ENCODE data around the gene BCL2L14. TPM values are rescaled to one million over a fixed set of nuclear protein-coding genes. Genes with fewer than 3 reads are reported as not detected.

The BCL2L14 gene
- total RNA-seq, 2 donors from 2014 or later, result 0.61 TPM; not detected in 1

DNA sequence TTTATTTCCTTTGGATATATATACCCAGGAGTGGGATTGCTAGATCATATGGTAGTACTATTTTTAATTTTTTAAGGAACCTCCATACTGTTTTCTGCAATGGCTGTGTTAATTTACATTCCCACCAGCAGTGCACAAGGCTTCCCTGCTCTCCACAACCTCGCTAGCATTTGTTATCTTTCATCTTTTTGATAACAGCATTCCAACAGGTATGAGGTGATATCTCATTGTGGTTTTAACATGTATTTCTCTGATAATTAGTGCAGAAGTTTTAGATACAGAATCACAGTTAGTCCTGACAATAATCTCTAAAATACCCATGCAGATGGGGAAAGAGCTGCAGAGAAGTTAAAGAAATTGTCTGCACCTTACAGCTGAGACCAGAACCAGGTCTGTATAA, 35.5 kb upstream of the BCL2L14 start:
- Mint-ChIP-seq H3K9me3 (no peaks in the 10 kb centered on the region), H3K36me3 (no peaks in the 10 kb centered on the region), H3K4me1 (ENCODE audit: low read depth in 2 of 2) (peaks cover 20 to 23% of the 10 kb centered on the region in 2 donors), H3K4me3 (no peak overlapping the region), H3K27me3 (peaks cover 17% of the 10 kb centered on the region in 2 donors), H3K27ac (no peak overlapping the region)
- no peak for DNase-seq (ENCODE audit: low spot score)
- no peak for ATAC-seq

DNA sequence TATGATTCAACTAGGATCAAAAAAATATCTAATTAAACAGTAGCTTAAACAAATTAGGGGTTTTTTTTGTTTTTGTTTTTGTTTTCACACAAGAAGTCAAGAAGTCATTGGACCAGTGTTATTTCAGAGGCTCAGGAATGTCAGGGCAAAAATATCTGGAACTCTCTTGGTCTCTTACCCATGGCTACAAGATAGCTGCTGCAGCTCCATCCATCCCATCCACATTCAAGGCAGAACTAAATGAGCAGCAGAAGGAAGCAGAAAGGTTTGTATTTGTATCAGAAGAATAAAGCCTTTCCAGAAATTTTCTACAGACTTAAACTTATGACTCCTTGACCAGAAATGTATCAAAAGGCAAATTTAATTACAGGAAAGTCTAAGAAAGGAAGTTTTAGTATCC, 33.8 kb upstream of the BCL2L14 start:
- H3K9me3 Mint-ChIP-seq, result no peaks in the 10 kb centered on the region
- H3K4me1 Mint-ChIP-seq (ENCODE audit: low read depth in 2 of 2), result peaks cover 16% of the 10 kb centered on the region in 2 donors
- no peak overlapping the region for H3K27ac Mint-ChIP-seq
- DNase-seq (ENCODE audit: low spot score) (no peak), ATAC-seq (no peak)
- H3K36me3 Mint-ChIP-seq, result no peaks in the 10 kb centered on the region
- H3K4me3 Mint-ChIP-seq, result no peak overlapping the region
- peaks cover 23 to 25% of the 10 kb centered on the region in 2 donors for H3K27me3 Mint-ChIP-seq

DNA sequence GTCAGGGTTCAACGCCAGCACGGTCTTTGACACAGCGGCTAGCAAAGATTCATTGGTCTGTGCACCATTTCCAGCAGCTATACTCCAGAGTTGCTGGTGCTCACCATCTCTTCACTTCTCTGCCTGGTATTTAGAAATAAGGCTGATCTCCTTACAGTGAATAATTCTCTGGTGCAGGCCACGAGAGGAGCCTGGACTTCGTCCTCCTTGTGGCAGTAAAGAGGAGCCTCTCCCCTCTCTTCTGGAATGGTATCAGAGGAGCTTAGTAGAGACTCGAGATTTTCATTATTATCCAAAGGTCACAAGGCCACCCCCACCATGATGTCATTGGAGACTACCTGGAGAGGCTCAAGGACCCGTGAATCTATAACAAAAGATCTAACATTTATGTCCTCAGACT, 30.8 kb upstream of the BCL2L14 start:
- DNase-seq (ENCODE audit: low spot score) (no peak), ATAC-seq (no peak)
- Mint-ChIP-seq H3K36me3 (no peaks in the 10 kb centered on the region), H3K4me3 (no peak overlapping the region), H3K27ac (no peak overlapping the region), H3K27me3 (peaks cover 28 to 29% of the 10 kb centered on the region in 2 donors), H3K9me3 (no peaks in the 10 kb centered on the region), H3K4me1 (ENCODE audit: low read depth in 2 of 2) (no peaks in the 10 kb centered on the region)

DNA sequence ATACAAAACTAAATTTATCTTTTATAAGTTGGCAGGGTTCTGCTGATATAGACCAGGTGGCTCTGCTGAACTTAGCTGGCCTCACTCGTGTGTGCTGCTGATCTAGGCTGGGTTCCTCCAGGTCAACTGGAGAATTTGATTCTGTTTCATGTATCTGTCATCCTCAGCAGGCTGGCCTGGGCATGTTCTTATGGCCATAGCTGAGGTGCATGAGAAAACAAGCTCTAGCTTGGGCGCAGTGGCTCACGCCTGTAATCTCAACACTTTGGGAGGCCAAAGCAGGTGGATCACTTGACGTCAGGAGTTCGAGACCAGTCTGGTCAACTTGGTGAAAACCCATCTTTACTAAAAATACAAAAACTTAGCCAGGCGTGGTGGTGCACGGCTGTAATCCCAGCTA, 24.3 kb upstream of the BCL2L14 start:
- Mint-ChIP-seq H3K27ac (no peak overlapping the region), H3K36me3 (no peaks in the 10 kb centered on the region), H3K9me3 (no peaks in the 10 kb centered on the region), H3K4me1 (ENCODE audit: low read depth in 2 of 2) (no peaks in the 10 kb centered on the region), H3K27me3 (peaks cover 6 to 10% of the 10 kb centered on the region in 2 donors), H3K4me3 (no peak overlapping the region)
- ATAC-seq, result no peak
- DNase-seq (ENCODE audit: low spot score), result no peak

DNA sequence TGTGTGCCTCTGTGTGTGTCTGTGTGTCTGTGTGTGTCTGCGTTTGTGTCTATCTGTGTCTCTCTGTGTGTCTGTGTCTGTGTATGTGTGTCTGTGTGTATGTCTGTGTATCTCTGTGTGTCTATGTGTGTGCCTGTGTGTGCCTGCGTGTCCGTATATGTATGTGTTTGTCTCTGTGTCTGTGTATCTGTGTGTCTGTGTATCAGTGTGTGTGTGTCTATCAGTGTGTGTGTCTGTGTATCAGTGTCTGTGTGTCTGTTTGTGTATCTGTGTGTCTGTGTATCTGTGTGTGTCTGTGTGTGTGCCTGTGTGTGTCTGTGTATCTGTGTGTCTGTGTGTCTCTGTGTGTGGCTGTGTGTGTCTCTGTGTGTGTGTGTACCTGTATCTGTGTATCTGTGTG, 23.1 kb upstream of the BCL2L14 start:
- ATAC-seq (peak in 1 of 2 donors; percentile 36), DNase-seq (ENCODE audit: low spot score) (no peak)
- no peaks in the 10 kb centered on the region for H3K36me3 Mint-ChIP-seq
- no peak overlapping the region for H3K27ac Mint-ChIP-seq
- H3K27me3 Mint-ChIP-seq, result peaks cover 4 to 8% of the 10 kb centered on the region in 2 donors
- H3K4me1 Mint-ChIP-seq (ENCODE audit: low read depth in 2 of 2), result no peaks in the 10 kb centered on the region
- H3K9me3 Mint-ChIP-seq, result no peaks in the 10 kb centered on the region
- no peak overlapping the region for H3K4me3 Mint-ChIP-seq

DNA sequence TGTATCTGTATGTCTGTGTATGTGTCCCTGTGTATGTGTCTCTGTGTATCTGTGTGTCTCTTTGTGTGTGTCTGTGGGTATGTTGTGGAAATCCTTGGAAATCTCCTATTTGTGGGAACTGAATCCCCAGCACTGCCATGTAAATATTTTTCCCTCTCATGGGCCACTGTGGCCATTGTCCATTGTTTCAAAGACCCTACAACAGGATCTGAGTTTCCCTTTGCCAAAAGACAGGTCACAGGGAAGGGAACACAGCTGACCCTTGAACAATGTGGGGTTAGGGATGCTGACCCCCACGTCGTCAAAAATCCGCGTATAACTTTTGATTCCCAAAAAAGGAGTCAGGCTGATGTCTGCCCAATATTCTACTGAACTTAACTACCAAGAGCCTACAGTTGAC, 22.5 kb upstream of the BCL2L14 start:
- H3K27me3 Mint-ChIP-seq, result peaks cover 4 to 8% of the 10 kb centered on the region in 2 donors
- H3K27ac Mint-ChIP-seq, result no peak overlapping the region
- H3K36me3 Mint-ChIP-seq, result no peaks in the 10 kb centered on the region
- no peaks in the 10 kb centered on the region for H3K4me1 Mint-ChIP-seq (ENCODE audit: low read depth in 2 of 2)
- no peak for ATAC-seq
- no peak overlapping the region for H3K4me3 Mint-ChIP-seq
- DNase-seq (ENCODE audit: low spot score), result no peak
- no peaks in the 10 kb centered on the region for H3K9me3 Mint-ChIP-seq

DNA sequence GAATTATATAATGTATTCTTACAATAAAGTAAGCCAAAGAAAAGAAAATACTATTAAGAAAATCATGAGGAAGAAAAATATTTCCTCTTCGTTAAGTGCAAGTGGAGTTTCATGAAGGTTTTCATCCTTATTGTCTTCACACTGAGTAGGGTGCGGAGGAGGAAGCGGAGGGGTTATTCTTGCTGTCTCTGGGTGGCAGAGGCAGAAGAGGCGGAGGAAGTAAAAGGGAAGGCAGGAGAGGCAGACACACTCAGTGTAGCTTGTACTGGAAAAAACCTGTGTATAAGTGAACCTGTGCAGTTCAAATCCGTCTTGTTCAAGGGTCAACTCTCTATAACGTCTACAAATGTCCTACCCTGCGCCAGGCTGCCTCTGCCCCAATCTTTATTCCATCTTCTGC, 22.0 kb upstream of the BCL2L14 start:
- no peaks in the 10 kb centered on the region for H3K36me3 Mint-ChIP-seq
- H3K27ac Mint-ChIP-seq, result no peak overlapping the region
- ATAC-seq (no peak), DNase-seq (ENCODE audit: low spot score) (no peak)
- H3K4me1 Mint-ChIP-seq (ENCODE audit: low read depth in 2 of 2), result no peaks in the 10 kb centered on the region
- H3K27me3 Mint-ChIP-seq, result peaks cover 4 to 8% of the 10 kb centered on the region in 2 donors
- no peaks in the 10 kb centered on the region for H3K9me3 Mint-ChIP-seq
- no peak overlapping the region for H3K4me3 Mint-ChIP-seq

DNA sequence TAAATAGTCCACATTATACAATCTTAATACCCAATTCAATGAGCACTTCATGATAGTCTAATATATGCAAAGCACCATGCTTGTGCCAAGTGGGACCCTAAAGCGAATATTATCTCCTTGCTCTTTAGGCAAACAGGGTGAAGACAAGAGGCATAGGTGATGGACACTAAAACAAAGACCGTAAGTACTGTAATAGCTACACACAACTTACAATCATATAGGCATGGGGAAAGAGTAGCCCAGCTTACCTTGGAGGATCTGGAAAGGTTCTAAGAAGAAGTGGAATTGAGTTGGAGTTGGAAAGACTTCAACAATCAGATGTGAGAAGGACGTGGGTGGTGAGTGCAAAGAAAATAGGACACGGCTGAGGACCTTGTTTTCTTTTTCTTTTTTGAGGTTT, 19.1 kb upstream of the BCL2L14 start:
- H3K9me3 Mint-ChIP-seq, result no peaks in the 10 kb centered on the region
- H3K27me3 Mint-ChIP-seq, result peaks cover 0 to 6% of the 10 kb centered on the region in 2 donors
- DNase-seq (ENCODE audit: low spot score) (no peak), ATAC-seq (no peak)
- no peaks in the 10 kb centered on the region for H3K36me3 Mint-ChIP-seq
- no peak overlapping the region for H3K4me3 Mint-ChIP-seq
- H3K27ac Mint-ChIP-seq, result no peak overlapping the region
- H3K4me1 Mint-ChIP-seq (ENCODE audit: low read depth in 2 of 2), result no peaks in the 10 kb centered on the region

DNA sequence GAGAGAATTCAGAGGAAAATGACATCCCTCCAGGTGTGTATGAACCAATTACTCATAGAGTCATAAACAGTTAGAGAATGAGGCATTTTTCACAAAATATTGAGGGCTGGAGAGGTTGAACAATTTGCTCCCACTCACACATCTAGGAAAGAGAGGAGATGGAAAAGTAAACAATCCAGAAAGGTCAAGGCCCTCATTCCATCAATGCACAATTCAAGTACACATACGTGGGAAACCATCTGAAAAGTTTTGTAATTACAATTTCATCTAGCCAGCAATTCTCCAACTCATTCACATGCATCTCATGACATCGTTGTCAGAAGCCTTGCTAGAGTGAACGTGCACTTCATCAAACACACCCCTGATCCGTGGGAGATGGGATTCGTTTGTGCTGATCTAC, 15.7 kb upstream of the BCL2L14 start:
- Mint-ChIP-seq H3K27ac (no peak overlapping the region), H3K4me1 (ENCODE audit: low read depth in 2 of 2) (no peaks in the 10 kb centered on the region), H3K36me3 (no peaks in the 10 kb centered on the region), H3K27me3 (peaks cover 16 to 22% of the 10 kb centered on the region in 2 donors), H3K9me3 (no peaks in the 10 kb centered on the region), H3K4me3 (no peak overlapping the region)
- ATAC-seq, result no peak
- DNase-seq (ENCODE audit: low spot score), result no peak

DNA sequence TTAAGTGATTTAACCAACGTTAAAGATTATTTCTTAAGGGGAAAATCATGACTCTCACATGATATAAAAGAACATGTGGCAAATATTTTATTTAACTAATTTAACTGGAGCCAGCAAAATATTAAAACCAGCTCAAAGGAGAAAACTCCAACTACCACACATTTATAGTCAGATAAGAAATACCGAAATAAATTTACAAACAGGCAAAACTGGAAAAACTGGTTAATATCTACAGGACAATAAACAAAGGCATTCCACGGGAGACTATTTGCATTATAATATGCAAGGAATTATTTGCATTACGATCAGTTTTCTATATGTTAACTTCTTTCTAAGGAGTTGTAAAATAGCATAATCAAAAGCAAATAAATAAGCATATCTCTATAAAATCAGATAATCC, 13.8 kb upstream of the BCL2L14 start:
- H3K9me3 Mint-ChIP-seq, result no peaks in the 10 kb centered on the region
- H3K4me1 Mint-ChIP-seq (ENCODE audit: low read depth in 2 of 2), result no peaks in the 10 kb centered on the region
- H3K36me3 Mint-ChIP-seq, result no peaks in the 10 kb centered on the region
- H3K27me3 Mint-ChIP-seq, result peaks cover 27 to 28% of the 10 kb centered on the region in 2 donors
- H3K4me3 Mint-ChIP-seq, result no peak overlapping the region
- no peak for DNase-seq (ENCODE audit: low spot score)
- H3K27ac Mint-ChIP-seq, result no peak overlapping the region
- ATAC-seq, result no peak

DNA sequence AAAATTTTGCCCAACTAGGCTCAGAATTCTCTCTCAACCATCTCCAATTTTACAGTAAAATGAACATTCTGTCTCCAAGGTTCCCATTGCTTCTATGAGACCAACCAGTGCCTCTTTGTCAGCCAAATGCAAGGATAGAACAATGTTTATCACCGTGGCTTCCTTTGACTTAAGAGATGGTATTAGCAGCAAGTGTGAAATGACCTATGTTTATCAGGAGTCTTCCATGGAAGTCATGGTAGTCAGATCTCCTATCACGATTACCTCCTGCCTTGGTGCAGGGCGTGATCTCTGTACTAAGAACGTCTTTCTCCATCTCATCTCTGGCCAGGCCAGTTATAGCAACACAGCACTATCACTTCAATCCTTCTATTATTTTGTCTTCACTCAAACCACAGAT, 6.1 kb upstream of the BCL2L14 start:
- no peak for ATAC-seq
- Mint-ChIP-seq H3K36me3 (no peaks in the 10 kb centered on the region), H3K4me1 (ENCODE audit: low read depth in 2 of 2) (no peaks in the 10 kb centered on the region), H3K27me3 (peaks cover 13 to 23% of the 10 kb centered on the region in 2 donors), H3K4me3 (no peak overlapping the region), H3K9me3 (no peaks in the 10 kb centered on the region), H3K27ac (no peak overlapping the region)
- no peak for DNase-seq (ENCODE audit: low spot score)

DNA sequence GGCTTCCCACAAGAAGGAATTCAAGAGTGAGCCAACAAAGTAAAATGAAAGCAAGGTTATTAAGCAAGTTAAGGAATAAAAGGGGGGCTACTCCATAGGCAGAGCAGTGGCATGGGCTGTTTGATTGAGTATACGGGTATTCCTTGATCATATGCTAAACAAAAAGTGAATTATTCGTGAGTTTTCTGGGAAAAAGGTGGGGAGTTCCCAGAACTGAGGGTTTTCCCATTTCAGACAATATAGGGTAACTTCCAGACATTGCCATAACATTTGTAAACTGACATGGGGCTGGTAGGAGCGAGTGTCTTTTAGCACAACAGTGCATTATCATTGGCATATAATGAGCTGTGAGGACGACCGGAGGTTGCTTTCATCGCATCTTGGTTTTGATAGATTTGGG, 2.0 kb upstream of the BCL2L14 start:
- peaks cover 18 to 31% of the 10 kb centered on the region in 2 donors for H3K27me3 Mint-ChIP-seq
- DNase-seq (ENCODE audit: low spot score), result no peak
- H3K9me3 Mint-ChIP-seq, result no peaks in the 10 kb centered on the region
- ATAC-seq, result no peak
- no peaks in the 10 kb centered on the region for H3K36me3 Mint-ChIP-seq
- H3K4me1 Mint-ChIP-seq (ENCODE audit: low read depth in 2 of 2), result peaks cover 0 to 6% of the 10 kb centered on the region in 2 donors
- H3K4me3 Mint-ChIP-seq, result no peak overlapping the region
- no peak overlapping the region for H3K27ac Mint-ChIP-seq

DNA sequence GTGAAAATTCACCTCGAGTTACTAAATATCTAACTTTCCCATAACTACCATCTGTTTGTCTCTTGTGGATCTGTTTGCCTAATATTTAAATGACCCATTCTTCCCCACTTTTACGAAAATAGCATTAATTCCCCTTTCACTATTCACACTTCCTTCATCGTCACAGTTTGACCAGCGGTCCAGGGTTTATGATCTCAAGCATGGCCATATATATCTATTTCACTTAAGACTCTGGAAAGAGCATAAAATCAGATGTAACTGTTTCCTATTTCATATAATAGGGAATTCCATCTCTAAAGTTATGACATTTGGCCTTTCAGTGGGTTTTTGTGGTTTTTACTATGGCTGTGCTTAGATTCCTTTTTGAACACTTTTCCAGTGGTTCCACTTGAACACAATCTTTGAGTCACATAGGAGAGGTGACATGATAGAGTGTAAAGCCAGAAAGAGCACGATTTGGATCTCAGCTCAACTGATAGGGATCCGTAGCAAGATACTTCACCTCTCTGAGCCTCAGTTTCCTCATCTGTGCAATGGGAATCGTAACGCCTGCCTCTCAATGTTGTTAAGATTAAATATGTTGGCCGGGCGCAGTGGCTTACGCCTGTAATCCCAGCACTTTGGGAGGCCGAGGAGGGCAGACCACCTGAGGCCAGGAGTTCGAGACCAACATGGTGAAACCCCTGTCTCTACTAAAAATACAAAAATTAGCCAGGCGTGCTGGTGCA, 754 bp upstream of the BCL2L14 start:
- Mint-ChIP-seq H3K4me1 (ENCODE audit: low read depth in 2 of 2) (peaks cover 0 to 6% of the 10 kb centered on the region in 2 donors), H3K27me3 (peaks cover 18 to 31% of the 10 kb centered on the region in 2 donors), H3K27ac (no peak overlapping the region), H3K9me3 (no peaks in the 10 kb centered on the region), H3K36me3 (no peaks in the 10 kb centered on the region), H3K4me3 (no peak overlapping the region)
- DNase-seq (ENCODE audit: low spot score) (no peak), ATAC-seq (no peak)

DNA sequence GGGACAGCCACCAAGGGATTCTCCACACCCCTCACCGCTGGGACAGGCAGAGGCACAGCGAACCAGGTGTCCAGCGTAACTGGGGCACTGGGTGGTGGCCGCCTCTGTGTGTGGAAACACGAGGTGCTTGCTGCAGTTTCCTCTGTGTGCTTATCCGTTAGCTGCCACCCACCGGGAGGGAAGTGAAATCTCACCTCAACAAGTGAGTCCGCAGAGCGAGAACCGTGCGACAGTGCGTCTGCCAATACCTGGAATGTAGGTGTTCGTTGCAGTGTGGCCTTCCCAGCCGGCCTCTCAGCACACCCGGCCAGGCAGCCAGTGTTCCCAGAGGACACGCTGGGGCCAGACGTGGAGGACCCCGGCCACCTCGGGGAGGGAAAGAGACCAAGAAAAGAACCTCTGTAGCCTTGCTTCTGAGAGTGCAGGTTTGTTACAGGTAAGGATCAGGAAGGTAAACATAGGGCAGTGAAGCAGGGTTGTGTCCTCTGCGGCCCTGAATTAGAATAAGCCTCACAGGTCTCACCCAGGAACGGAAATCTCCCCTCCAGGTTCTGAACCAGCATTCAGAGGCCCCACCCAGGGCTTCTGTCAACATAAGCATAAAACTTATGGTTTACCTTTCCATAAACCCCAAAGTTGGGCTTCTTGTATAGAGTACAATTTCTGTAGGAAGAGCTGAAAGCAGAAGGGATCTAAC, 1.5 kb downstream of the BCL2L14 start:
- peaks cover 0 to 6% of the 10 kb centered on the region in 2 donors for H3K4me1 Mint-ChIP-seq (ENCODE audit: low read depth in 2 of 2)
- H3K36me3 Mint-ChIP-seq, result no peaks in the 10 kb centered on the region
- H3K9me3 Mint-ChIP-seq, result no peaks in the 10 kb centered on the region
- no peak overlapping the region for H3K27ac Mint-ChIP-seq
- H3K27me3 Mint-ChIP-seq, result peaks cover 18 to 35% of the 10 kb centered on the region in 2 donors
- no peak for DNase-seq (ENCODE audit: low spot score)
- no peak overlapping the region for H3K4me3 Mint-ChIP-seq
- peak in 1 of 2 donors; percentile 33 for ATAC-seq

Data from natural killer cell treated with Interleukin-12 subunit alpha and Interleukin-12 subunit beta and Interleukin-15 and Interleukin-18, amount 100 ng/mL, for 72 hours (primary cell).